Measurements from ENCODE around the gene HYAL1.

GRCh38 chr3:50303013-50303815, at the start of gene HYAL1:
- TF ChIP-seq YY1 (IDR thresholded peaks at IDR 0.05; ENCODE audit: insufficient read depth, insufficient read length) (no peak), ZNF274 (IDR thresholded peaks at IDR 0.05; ENCODE audit: low read depth, low read length) (no peak)

Measured in NT2/D1 (cell line).